ENCODE results near the gene HIVEP3. TPM values are rescaled to one million over a fixed set of nuclear protein-coding genes. Genes with fewer than 3 reads are reported as not detected.

The HIVEP3 gene
- polyA plus RNA-seq, 1 of the 3 experiments (the other 2 are of a cell fraction): 6.4 TPM

DNA sequence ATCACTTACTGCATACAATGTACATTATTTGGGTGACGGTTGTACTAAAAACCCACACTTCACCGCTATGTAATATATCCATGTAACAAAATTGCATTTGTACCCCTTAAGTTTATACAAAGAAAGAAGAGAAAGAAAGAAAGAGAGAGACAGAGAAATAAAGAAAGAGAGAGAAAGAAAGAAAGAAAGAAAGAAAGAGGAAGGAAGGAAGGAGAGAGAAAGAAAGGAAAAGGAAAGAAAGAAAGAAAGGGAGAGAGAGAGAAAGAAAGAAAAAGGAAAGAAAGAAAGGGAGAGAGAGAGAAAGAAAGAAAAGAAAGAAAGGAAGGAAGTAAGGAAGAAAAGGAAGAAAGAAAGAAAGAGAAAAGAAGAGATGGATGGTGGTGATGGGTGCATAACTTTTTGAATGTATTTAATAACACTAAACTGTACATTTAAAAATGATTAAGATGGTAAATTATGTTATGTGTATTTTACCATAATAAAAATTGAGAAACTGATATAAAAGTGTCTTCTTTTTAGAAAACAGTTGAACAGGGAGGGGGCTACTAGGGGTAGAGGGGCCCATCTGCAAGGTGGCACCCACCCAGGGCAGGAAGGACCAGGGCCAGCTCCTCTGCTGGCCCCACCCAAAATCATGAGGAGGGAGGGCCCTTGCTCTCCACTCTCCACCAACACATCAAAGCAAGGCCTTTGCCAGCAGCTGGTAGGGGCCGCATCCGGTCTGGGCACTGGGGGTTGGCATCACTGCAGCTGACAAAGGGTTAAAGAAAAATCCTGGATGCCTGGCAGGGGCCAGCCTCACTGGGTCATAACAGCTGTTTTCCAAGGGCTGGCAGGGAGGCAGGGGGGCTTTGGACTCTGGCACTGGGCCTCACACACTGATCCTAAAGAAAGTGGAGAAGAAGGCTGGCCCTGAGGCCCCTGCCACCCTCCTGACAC is 280.4 kb downstream of the HIVEP3 start:
- ChIA-PET POLR2A (no interaction called here), CTCF (no interaction called here)
- peak overlapping the region in 1 of 2 experiments; percentile 59; a peak in 2 of 4 replicates for H3K27ac ChIP-seq (ENCODE audit: low read depth in 2 of 2, low read length in 1 of 2)
- H3K9me2 ChIP-seq: no peaks in the 10 kb centered on the region
- H3K9ac ChIP-seq: no peak overlapping the region
- TF ChIP-seq FOXM1 (IDR thresholded peaks at IDR 0.05; ENCODE audit: low read depth): no peak
- TF ChIP-seq, protein P1, sequence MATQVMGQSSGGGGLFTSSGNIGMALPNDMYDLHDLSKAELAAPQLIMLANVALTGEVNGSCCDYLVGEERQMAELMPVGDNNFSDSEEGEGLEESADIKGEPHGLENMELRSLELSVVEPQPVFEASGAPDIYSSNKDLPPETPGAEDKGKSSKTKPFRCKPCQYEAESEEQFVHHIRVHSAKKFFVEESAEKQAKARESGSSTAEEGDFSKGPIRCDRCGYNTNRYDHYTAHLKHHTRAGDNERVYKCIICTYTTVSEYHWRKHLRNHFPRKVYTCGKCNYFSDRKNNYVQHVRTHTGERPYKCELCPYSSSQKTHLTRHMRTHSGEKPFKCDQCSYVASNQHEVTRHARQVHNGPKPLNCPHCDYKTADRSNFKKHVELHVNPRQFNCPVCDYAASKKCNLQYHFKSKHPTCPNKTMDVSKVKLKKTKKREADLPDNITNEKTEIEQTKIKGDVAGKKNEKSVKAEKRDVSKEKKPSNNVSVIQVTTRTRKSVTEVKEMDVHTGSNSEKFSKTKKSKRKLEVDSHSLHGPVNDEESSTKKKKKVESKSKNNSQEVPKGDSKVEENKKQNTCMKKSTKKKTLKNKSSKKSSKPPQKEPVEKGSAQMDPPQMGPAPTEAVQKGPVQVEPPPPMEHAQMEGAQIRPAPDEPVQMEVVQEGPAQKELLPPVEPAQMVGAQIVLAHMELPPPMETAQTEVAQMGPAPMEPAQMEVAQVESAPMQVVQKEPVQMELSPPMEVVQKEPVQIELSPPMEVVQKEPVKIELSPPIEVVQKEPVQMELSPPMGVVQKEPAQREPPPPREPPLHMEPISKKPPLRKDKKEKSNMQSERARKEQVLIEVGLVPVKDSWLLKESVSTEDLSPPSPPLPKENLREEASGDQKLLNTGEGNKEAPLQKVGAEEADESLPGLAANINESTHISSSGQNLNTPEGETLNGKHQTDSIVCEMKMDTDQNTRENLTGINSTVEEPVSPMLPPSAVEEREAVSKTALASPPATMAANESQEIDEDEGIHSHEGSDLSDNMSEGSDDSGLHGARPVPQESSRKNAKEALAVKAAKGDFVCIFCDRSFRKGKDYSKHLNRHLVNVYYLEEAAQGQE (IDR thresholded peaks at IDR 0.05; ENCODE audit: low read depth, low read length): peak; percentile 81
- H3F3A ChIP-seq (replicated peaks; ENCODE audit: insufficient read depth): peaks cover 14% of the 10 kb centered on the region
- H2AFZ ChIP-seq (ENCODE audit: low read depth): no peak overlapping the region
- no peaks in the 10 kb centered on the region for H3K9me3 ChIP-seq
- H4K20me1 ChIP-seq (ENCODE audit: insufficient read depth): no peaks in the 10 kb centered on the region
- H3K27me3 ChIP-seq (ENCODE audit: insufficient read depth): no peaks in the 10 kb centered on the region
- WGBS (ENCODE audit: low lambda C conversion rate): 95% methylated on average over 2 of the region's 4 CpGs
- H3K4me1 ChIP-seq (ENCODE audit: control insufficient read depth in 1 of 2, insufficient read depth in 2 of 2, low read depth in 1 of 2, low read length in 1 of 2): peaks cover 9 to 29% of the 10 kb centered on the region in 2 experiments; a peak in 2 of 4 replicates
- H3K36me3 ChIP-seq (replicated peaks in 1 of 2; ENCODE audit: control insufficient read depth in 1 of 2, insufficient read depth in 2 of 2, low read length in 1 of 2): no peaks in the 10 kb centered on the region
- H3K4me3 ChIP-seq (ENCODE audit: low read depth in 2 of 2, low read length in 1 of 2): no peak overlapping the region
- no peak for DNase-seq
- H3K79me2 ChIP-seq (ENCODE audit: insufficient read depth): no peaks in the 10 kb centered on the region
- H3K4me2 ChIP-seq: no peak overlapping the region

DNA sequence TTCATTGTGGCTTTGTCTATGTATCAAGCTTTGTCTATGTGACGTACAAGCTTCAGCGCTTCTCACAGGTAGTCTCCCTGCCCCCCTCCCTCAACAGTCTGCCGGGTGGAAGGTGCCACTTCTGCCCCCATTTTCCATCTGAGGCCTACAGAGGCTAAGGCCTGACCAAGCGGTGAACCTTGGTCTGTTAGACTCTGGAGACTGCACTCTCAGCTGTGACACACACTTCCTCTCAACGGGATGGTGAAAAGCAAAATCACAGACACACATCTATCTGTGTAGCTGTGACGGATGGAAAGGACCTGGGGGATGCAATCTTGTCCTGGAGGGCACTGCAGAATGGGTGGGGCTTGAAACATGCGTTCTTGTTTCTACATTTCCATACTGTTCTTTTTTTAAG is 281.4 kb downstream of the HIVEP3 start:
- Histone ChIP-seq H3F3A (replicated peaks; ENCODE audit: insufficient read depth) (peaks cover 14% of the 10 kb centered on the region), H3K9me2 (no peaks in the 10 kb centered on the region), H3K36me3 (replicated peaks in 1 of 2; ENCODE audit: control insufficient read depth in 1 of 2, insufficient read depth in 2 of 2, low read length in 1 of 2) (no peaks in the 10 kb centered on the region), H3K4me1 (ENCODE audit: control insufficient read depth in 1 of 2, insufficient read depth in 2 of 2, low read depth in 1 of 2, low read length in 1 of 2) (peaks cover 12 to 37% of the 10 kb centered on the region in 2 experiments; a peak in 3 of 4 replicates), H3K79me2 (ENCODE audit: insufficient read depth) (no peaks in the 10 kb centered on the region), H3K9me3 (no peaks in the 10 kb centered on the region), H3K27me3 (ENCODE audit: insufficient read depth) (no peaks in the 10 kb centered on the region), H4K20me1 (ENCODE audit: insufficient read depth) (no peaks in the 10 kb centered on the region), H3K4me3 (ENCODE audit: low read depth in 2 of 2, low read length in 1 of 2) (no peak overlapping the region), H2AFZ (ENCODE audit: low read depth) (no peak overlapping the region), H3K4me2 (no peak overlapping the region), H3K9ac (no peak overlapping the region), H3K27ac (ENCODE audit: low read depth in 2 of 2, low read length in 1 of 2) (no peak overlapping the region)
- WGBS (ENCODE audit: low lambda C conversion rate): 88% methylated on average over 6 of the region's 7 CpGs
- no peak for DNase-seq
- ChIA-PET CTCF (no interaction called here), POLR2A (no interaction called here)
- TF ChIP-seq ELF1 (IDR thresholded peaks at IDR 0.05) (no peak), EP300 (IDR thresholded peaks at IDR 0.05; ENCODE audit: borderline replicate concordance in 1 of 2, low read depth in 1 of 2, low read length in 1 of 2) (no peak), FOXJ3 (CRISPR knock-in tag; IDR thresholded peaks at IDR 0.05) (no peak), NRF1 (IDR thresholded peaks at IDR 0.05; ENCODE audit: low read depth, low read length) (no peak), JUND (IDR thresholded peaks at IDR 0.05) (no peak), MXI1 (IDR thresholded peaks at IDR 0.05; ENCODE audit: low read depth, low read length) (no peak), SIN3A (IDR thresholded peaks at IDR 0.05; ENCODE audit: borderline replicate concordance, low read depth, low read length) (no peak), FOSL2 (IDR thresholded peaks at IDR 0.05; ENCODE audit: borderline replicate concordance, low read depth) (no peak), MEF2A (IDR thresholded peaks at IDR 0.05; ENCODE audit: borderline replicate concordance, low read depth) (no peak), NFIC (IDR thresholded peaks at IDR 0.05; ENCODE audit: borderline replicate concordance) (no peak), GATA2 (CRISPR knock-in tag; IDR thresholded peaks at IDR 0.05) (no peak), RXRA (IDR thresholded peaks at IDR 0.05; ENCODE audit: borderline replicate concordance, low read depth) (no peak), POLR2AphosphoS5 (IDR thresholded peaks at IDR 0.05; ENCODE audit: low read depth, low read length) (no peak), RFX5 (IDR thresholded peaks at IDR 0.05; ENCODE audit: low read length) (no peak)
- TF ChIP-seq, protein P2, sequence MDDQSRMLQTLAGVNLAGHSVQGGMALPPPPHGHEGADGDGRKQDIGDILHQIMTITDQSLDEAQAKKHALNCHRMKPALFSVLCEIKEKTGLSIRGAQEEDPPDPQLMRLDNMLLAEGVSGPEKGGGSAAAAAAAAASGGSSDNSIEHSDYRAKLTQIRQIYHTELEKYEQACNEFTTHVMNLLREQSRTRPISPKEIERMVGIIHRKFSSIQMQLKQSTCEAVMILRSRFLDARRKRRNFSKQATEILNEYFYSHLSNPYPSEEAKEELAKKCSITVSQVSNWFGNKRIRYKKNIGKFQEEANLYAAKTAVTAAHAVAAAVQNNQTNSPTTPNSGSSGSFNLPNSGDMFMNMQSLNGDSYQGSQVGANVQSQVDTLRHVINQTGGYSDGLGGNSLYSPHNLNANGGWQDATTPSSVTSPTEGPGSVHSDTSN (IDR thresholded peaks at IDR 0.05): no peak
- TF ChIP-seq, protein P1 (IDR thresholded peaks at IDR 0.05; ENCODE audit: low read depth, low read length): no peak
